ENCODE data around the gene PSENEN.
"Not testable (repeated sequence)": the region's sequence is repeated elsewhere in the genome, so short reads cannot be mapped to it uniquely, and the experiment has no call there.

Gene PSENEN

GRCh38 chr19:35766571-35767104, 21.2 kb downstream of the PSENEN start:
- Histone ChIP-seq H3K9ac (ENCODE audit: low read depth, low read length, poor library complexity, severe bottlenecking) (no peak overlapping the region), H3K4me3 (ENCODE audit: low read length, poor library complexity, severe bottlenecking) (no peak overlapping the region), H2AFZ (ENCODE audit: low read length) (no peak overlapping the region), H3F3A (ENCODE audit: low read depth) (no peaks in the 10 kb centered on the region), H3K9me3 (ENCODE audit: insufficient read depth, low read depth, low read length) (no peaks in the 10 kb centered on the region), H3K79me2 (ENCODE audit: insufficient read depth, low read length) (no peaks in the 10 kb centered on the region), H3K36me3 (ENCODE audit: insufficient read depth, low read length) (no peaks in the 10 kb centered on the region), H4K20me1 (ENCODE audit: insufficient read depth, low read length, poor library complexity, severe bottlenecking) (no peaks in the 10 kb centered on the region), H3K4me1 (ENCODE audit: insufficient read depth, low read length, poor library complexity, severe bottlenecking) (no peaks in the 10 kb centered on the region), H3K27me3 (ENCODE audit: insufficient read depth, low read length, poor library complexity, severe bottlenecking) (no peaks in the 10 kb centered on the region), H3K4me2 (ENCODE audit: low read depth, low read length, poor library complexity, severe bottlenecking) (no peak overlapping the region), H3K9me2 (replicated peaks; ENCODE audit: low read depth, low read length) (no peaks in the 10 kb centered on the region)
- TF ChIP-seq CTCF (conservative IDR thresholded peaks at IDR 0.05; ENCODE audit: low read length), result no peak
- no peak for TF ChIP-seq EZH2phosphoT487 (IDR thresholded peaks at IDR 0.05; ENCODE audit: borderline replicate concordance)

- Histone ChIP-seq H3K4me2 (ENCODE audit: low read depth, low read length, poor library complexity, severe bottlenecking) (no peak overlapping the region), H4K20me1 (ENCODE audit: insufficient read depth, low read length, poor library complexity, severe bottlenecking) (no peaks in the 10 kb centered on the region), H3F3A (ENCODE audit: low read depth) (no peaks in the 10 kb centered on the region), H3K4me1 (ENCODE audit: insufficient read depth, low read length, poor library complexity, severe bottlenecking) (no peaks in the 10 kb centered on the region), H3K9me2 (replicated peaks; ENCODE audit: low read depth, low read length) (no peaks in the 10 kb centered on the region), H3K9me3 (ENCODE audit: insufficient read depth, low read depth, low read length) (no peaks in the 10 kb centered on the region), H3K27me3 (ENCODE audit: insufficient read depth, low read length, poor library complexity, severe bottlenecking) (no peaks in the 10 kb centered on the region), H3K79me2 (ENCODE audit: insufficient read depth, low read length) (no peaks in the 10 kb centered on the region), H3K9ac (ENCODE audit: low read depth, low read length, poor library complexity, severe bottlenecking) (no peak overlapping the region), H3K4me3 (ENCODE audit: low read length, poor library complexity, severe bottlenecking) (no peak overlapping the region), H3K36me3 (ENCODE audit: insufficient read depth, low read length) (no peaks in the 10 kb centered on the region), H2AFZ (ENCODE audit: low read length) (no peak overlapping the region)
- TF ChIP-seq CTCF (conservative IDR thresholded peaks at IDR 0.05; ENCODE audit: low read length) (no peak), EZH2phosphoT487 (IDR thresholded peaks at IDR 0.05; ENCODE audit: borderline replicate concordance) (no peak)
These were observed 22.0 kb downstream of the PSENEN start for GRCh38 chr19:35767288-35768081.

- no peak overlapping the region for H3K9ac ChIP-seq (ENCODE audit: low read depth, low read length, poor library complexity, severe bottlenecking)
- TF ChIP-seq CTCF (conservative IDR thresholded peaks at IDR 0.05; ENCODE audit: low read length), result no peak
- TF ChIP-seq EZH2phosphoT487 (IDR thresholded peaks at IDR 0.05; ENCODE audit: borderline replicate concordance), result no peak
- H3K9me3 ChIP-seq (ENCODE audit: insufficient read depth, low read depth, low read length), result no peaks in the 10 kb centered on the region
- H3K27me3 ChIP-seq (ENCODE audit: insufficient read depth, low read length, poor library complexity, severe bottlenecking), result no peaks in the 10 kb centered on the region
- H3K36me3 ChIP-seq (ENCODE audit: insufficient read depth, low read length), result no peaks in the 10 kb centered on the region
- no peaks in the 10 kb centered on the region for H4K20me1 ChIP-seq (ENCODE audit: insufficient read depth, low read length, poor library complexity, severe bottlenecking)
- H3K9me2 ChIP-seq (replicated peaks; ENCODE audit: low read depth, low read length), result no peaks in the 10 kb centered on the region
- no peak overlapping the region for H3K4me3 ChIP-seq (ENCODE audit: low read length, poor library complexity, severe bottlenecking)
- no peak overlapping the region for H2AFZ ChIP-seq (ENCODE audit: low read length)
- no peaks in the 10 kb centered on the region for H3K79me2 ChIP-seq (ENCODE audit: insufficient read depth, low read length)
- H3K4me2 ChIP-seq (ENCODE audit: low read depth, low read length, poor library complexity, severe bottlenecking), result no peak overlapping the region
- no peaks in the 10 kb centered on the region for H3F3A ChIP-seq (ENCODE audit: low read depth)
- H3K4me1 ChIP-seq (ENCODE audit: insufficient read depth, low read length, poor library complexity, severe bottlenecking), result no peaks in the 10 kb centered on the region
These were observed 22.6 kb downstream of the PSENEN start for GRCh38 chr19:35768082-35768421.

GRCh38 chr19:35772362-35772761, 26.9 kb downstream of the PSENEN start:
- not testable (repeated sequence) for H3K27me3 ChIP-seq (ENCODE audit: insufficient read depth, low read length, poor library complexity, severe bottlenecking); H3K4me3 ChIP-seq (ENCODE audit: low read length, poor library complexity, severe bottlenecking); H3K9me2 ChIP-seq (replicated peaks; ENCODE audit: low read depth, low read length); H2AFZ ChIP-seq (ENCODE audit: low read length); H3K4me2 ChIP-seq (ENCODE audit: low read depth, low read length, poor library complexity, severe bottlenecking); H3F3A ChIP-seq (ENCODE audit: low read depth); H3K36me3 ChIP-seq (ENCODE audit: insufficient read depth, low read length); H3K9me3 ChIP-seq (ENCODE audit: insufficient read depth, low read depth, low read length); H3K9ac ChIP-seq (ENCODE audit: low read depth, low read length, poor library complexity, severe bottlenecking)
- Histone ChIP-seq H3K4me1 (ENCODE audit: insufficient read depth, low read length, poor library complexity, severe bottlenecking) (peaks cover 19% of the 10 kb centered on the region), H4K20me1 (ENCODE audit: insufficient read depth, low read length, poor library complexity, severe bottlenecking) (peaks cover 11% of the 10 kb centered on the region), H3K79me2 (ENCODE audit: insufficient read depth, low read length) (peaks cover 18% of the 10 kb centered on the region)

All from Loucy (cell line).